ENCODE data around the gene RBM15. TPM values are rescaled to one million over a fixed set of nuclear protein-coding genes. Genes with fewer than 3 reads are reported as not detected.

Gene RBM15
- total and polyA plus RNA-seq, 2 of the 13 experiments (the other 11 are each of a cell fraction or from before 2014, with no cell fraction given), result 13.5 to 36.4 TPM

GRCh38 chr1:110375490-110375889 lies 36.3 kb downstream of the RBM15 start (continued):
- TF ChIP-seq ZNF432 (CRISPR knock-in tag; IDR thresholded peaks at IDR 0.05; ENCODE audit: borderline replicate concordance) (no peak), PLSCR1 (CRISPR knock-in tag; IDR thresholded peaks at IDR 0.05; ENCODE audit: borderline replicate concordance) (no peak), ZNF615 (CRISPR knock-in tag; IDR thresholded peaks at IDR 0.05; ENCODE audit: borderline replicate concordance) (no peak), FOXP4 (CRISPR knock-in tag; IDR thresholded peaks at IDR 0.05) (no peak)

GRCh38 chr1:110380672-110381283 lies 41.6 kb downstream of the RBM15 start:
- 95% methylated on average over 10 of the region's 10 CpGs for WGBS (ENCODE audit: low lambda C conversion rate)
- ATAC-seq, result no peak
- H3K79me2 ChIP-seq (ENCODE audit: insufficient read depth, low read length), result no peaks in the 10 kb centered on the region
- TF ChIP-seq ZNF281 (CRISPR knock-in tag; IDR thresholded peaks at IDR 0.05; ENCODE audit: borderline replicate concordance), result no peak
- no peak for TF ChIP-seq HNF4G (IDR thresholded peaks at IDR 0.05; ENCODE audit: borderline replicate concordance, low read depth, low read length)
- TF ChIP-seq HNF4G (CRISPR knock-in tag; IDR thresholded peaks at IDR 0.05; ENCODE audit: borderline replicate concordance, low read depth), result no peak
- no peak for TF ChIP-seq ZNF775 (CRISPR knock-in tag; IDR thresholded peaks at IDR 0.05; ENCODE audit: borderline replicate concordance)
- no peak for TF ChIP-seq ZNF382 (CRISPR knock-in tag; IDR thresholded peaks at IDR 0.05; ENCODE audit: borderline replicate concordance)
- TF ChIP-seq MEIS1 (CRISPR knock-in tag; IDR thresholded peaks at IDR 0.05; ENCODE audit: borderline replicate concordance), result no peak
- TF ChIP-seq ZNF597 (CRISPR knock-in tag; IDR thresholded peaks at IDR 0.05), result no peak
- no peak for TF ChIP-seq TCF12 (IDR thresholded peaks at IDR 0.05)
- TF ChIP-seq TCF12 (CRISPR knock-in tag; IDR thresholded peaks at IDR 0.05), result no peak
- no peak for TF ChIP-seq HDAC2 (CRISPR knock-in tag; IDR thresholded peaks at IDR 0.05)
- TF ChIP-seq EP300 (IDR thresholded peaks at IDR 0.05; ENCODE audit: low read depth in 2 of 2, low read length in 2 of 2), result no peak
- no peak for TF ChIP-seq EP300 (CRISPR knock-in tag; IDR thresholded peaks at IDR 0.05; ENCODE audit: borderline replicate concordance)
- no peak overlapping the region for H3K27ac ChIP-seq (ENCODE audit: extremely low read length, insufficient read depth, low read length)
- no peak overlapping the region for H3K4me3 ChIP-seq (replicated peaks in 1 of 3; ENCODE audit: insufficient read depth in 1 of 3, low read depth in 2 of 3, low read length in 3 of 3)
- H3K9me3 ChIP-seq (ENCODE audit: low read length), result no peaks in the 10 kb centered on the region
- CTCF ChIA-PET (ENCODE audit: low intra/inter-chr PET ratio, low total read pairs), result no interaction called here
- POLR2A ChIA-PET, result no interaction called here
- peaks cover 3 to 12% of the 10 kb centered on the region in 2 experiments; a peak in 3 of 5 replicates for H3K36me3 ChIP-seq (replicated peaks in 1 of 2; ENCODE audit: control insufficient read depth in 1 of 2, insufficient read depth in 2 of 2, low read length in 2 of 2)
- BruUV-seq (replicated peaks), result no TSS peak
- H3K9ac ChIP-seq (ENCODE audit: insufficient read depth, low read depth, low read length), result no peak overlapping the region
- intact Hi-C loops (cut with micrococcal nuclease; ENCODE audit: unreplicated experiment), result no loop called here
- H2AFZ ChIP-seq (ENCODE audit: low read length), result no peak overlapping the region
- H3K4me1 ChIP-seq (ENCODE audit: insufficient read depth, low read length), result no peaks in the 10 kb centered on the region
- no peaks in the 10 kb centered on the region for H4K20me1 ChIP-seq (ENCODE audit: insufficient read depth, low read length)
- no peak for FAIRE-seq
- H3K27me3 ChIP-seq (ENCODE audit: control insufficient read depth in 1 of 2, insufficient read depth in 2 of 2, low read length in 2 of 2), result no peaks in the 10 kb centered on the region
- in situ Hi-C loops (cut with HindIII; ENCODE audit: extremely low pct_ligation_motif_present, low pct_unique_long_range_greater_than_20kb), result no loop called here
- DNase-seq (ENCODE audit: low spot score), result no peak
- H3K4me2 ChIP-seq (ENCODE audit: low read depth, low read length), result no peak overlapping the region

Data from HepG2 (cell line).